Measurements from ENCODE around the gene ARL15. TPM values are rescaled to one million over a fixed set of nuclear protein-coding genes. Genes with fewer than 3 reads are reported as not detected.
A peak's percentile ranks its signal among the peaks of the same experiment; 100 is the strongest.

Gene ARL15
- total and polyA plus RNA-seq, 9 of the 15 experiments (the other 6 are each of a cell fraction or from before 2014, with no cell fraction given) = 18.5 to 80.4 (median 57.0) TPM

DNA sequence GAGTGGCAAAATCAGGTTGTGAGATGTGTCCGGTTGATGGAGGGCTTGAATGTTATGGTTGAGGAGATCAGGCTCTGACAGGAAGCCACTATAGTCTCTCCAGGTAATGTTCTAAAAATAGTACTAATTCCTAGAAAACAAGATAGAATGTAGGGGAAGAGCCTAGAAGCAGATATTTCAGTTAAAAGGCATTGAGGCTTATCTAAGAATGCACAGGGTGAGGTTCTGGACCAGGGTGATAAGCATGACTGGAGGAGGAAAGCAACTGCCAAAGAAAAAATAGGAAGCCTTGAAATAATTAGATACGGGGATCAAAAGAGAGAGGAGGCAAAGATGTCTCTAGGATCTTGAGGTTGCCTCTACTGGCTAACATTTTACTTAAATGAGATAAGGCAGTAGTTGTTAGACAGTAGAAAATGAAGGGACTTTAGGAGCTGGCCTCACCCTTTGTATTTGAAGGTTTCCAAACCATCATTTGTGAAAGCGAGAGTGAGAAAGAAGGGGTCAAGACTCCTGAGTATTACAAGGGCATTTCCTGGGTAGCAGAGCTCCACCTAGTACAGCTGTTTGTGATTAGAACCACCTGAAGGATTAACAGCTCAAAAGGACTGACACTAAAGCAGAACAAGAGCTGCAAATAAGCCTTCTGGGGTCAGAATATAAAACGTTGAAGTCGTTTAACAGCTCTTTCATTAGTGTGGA lies 15.4 kb upstream of the ARL15 start (continued):
- TF ChIP-seq RBM14 (IDR thresholded peaks at IDR 0.05; ENCODE audit: borderline replicate concordance, insufficient read depth, low read depth, low read length) (no peak), ID3 (CRISPR knock-in tag; IDR thresholded peaks at IDR 0.05) (no peak), ID3 (tag; IDR thresholded peaks at IDR 0.05) (peak; percentile 70; the same call in 1 of the 2 replicates), ZNF121 (CRISPR knock-in tag; conservative IDR thresholded peaks at IDR 0.05) (no peak), HDAC6 (IDR thresholded peaks at IDR 0.05; ENCODE audit: low read depth, low read length) (no peak), DDX20 (tag; IDR thresholded peaks at IDR 0.05; ENCODE audit: low read depth) (0 out of 2 replicates have a peak, but pooled peaks have one; percentile 17), PML (IDR thresholded peaks at IDR 0.05; ENCODE audit: low read length) (peak; percentile 98), HSF4 (CRISPR knock-in tag; IDR thresholded peaks at IDR 0.05; ENCODE audit: borderline replicate concordance) (peak; percentile 55; the same call in 1 of the 2 replicates), ZNF696 (CRISPR knock-in tag; conservative IDR thresholded peaks at IDR 0.05) (no peak), TCF7 (IDR thresholded peaks at IDR 0.05; ENCODE audit: borderline replicate concordance) (peak; percentile 98), TCFL5 (CRISPR knock-in tag; conservative IDR thresholded peaks at IDR 0.05) (no peak), ZKSCAN1 (IDR thresholded peaks at IDR 0.05; ENCODE audit: low read depth, low read length) (no peak; the same call in 1 of the 2 replicates), BRF2 (IDR thresholded peaks at IDR 0.05; ENCODE audit: borderline replicate concordance, insufficient read depth, insufficient read length) (no peak), C11orf30 (IDR thresholded peaks at IDR 0.05; ENCODE audit: low read depth) (no peak), SREBF1 (IDR thresholded peaks at IDR 0.05; ENCODE audit: borderline replicate concordance, low read depth, low read length) (no peak)
- TF ChIP-seq, protein P1, sequence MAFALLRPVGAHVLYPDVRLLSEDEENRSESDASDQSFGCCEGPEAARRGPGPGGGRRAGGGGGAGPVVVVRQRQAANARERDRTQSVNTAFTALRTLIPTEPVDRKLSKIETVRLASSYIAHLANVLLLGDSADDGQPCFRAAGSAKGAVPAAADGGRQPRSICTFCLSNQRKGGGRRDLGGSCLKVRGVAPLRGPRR (CRISPR knock-in tag; IDR thresholded peaks at IDR 0.05) = no peak
- TF ChIP-seq, protein P2, sequence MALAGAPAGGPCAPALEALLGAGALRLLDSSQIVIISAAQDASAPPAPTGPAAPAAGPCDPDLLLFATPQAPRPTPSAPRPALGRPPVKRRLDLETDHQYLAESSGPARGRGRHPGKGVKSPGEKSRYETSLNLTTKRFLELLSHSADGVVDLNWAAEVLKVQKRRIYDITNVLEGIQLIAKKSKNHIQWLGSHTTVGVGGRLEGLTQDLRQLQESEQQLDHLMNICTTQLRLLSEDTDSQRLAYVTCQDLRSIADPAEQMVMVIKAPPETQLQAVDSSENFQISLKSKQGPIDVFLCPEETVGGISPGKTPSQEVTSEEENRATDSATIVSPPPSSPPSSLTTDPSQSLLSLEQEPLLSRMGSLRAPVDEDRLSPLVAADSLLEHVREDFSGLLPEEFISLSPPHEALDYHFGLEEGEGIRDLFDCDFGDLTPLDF (CRISPR knock-in tag; IDR thresholded peaks at IDR 0.05) = no peak
- TF ChIP-seq, protein P3, sequence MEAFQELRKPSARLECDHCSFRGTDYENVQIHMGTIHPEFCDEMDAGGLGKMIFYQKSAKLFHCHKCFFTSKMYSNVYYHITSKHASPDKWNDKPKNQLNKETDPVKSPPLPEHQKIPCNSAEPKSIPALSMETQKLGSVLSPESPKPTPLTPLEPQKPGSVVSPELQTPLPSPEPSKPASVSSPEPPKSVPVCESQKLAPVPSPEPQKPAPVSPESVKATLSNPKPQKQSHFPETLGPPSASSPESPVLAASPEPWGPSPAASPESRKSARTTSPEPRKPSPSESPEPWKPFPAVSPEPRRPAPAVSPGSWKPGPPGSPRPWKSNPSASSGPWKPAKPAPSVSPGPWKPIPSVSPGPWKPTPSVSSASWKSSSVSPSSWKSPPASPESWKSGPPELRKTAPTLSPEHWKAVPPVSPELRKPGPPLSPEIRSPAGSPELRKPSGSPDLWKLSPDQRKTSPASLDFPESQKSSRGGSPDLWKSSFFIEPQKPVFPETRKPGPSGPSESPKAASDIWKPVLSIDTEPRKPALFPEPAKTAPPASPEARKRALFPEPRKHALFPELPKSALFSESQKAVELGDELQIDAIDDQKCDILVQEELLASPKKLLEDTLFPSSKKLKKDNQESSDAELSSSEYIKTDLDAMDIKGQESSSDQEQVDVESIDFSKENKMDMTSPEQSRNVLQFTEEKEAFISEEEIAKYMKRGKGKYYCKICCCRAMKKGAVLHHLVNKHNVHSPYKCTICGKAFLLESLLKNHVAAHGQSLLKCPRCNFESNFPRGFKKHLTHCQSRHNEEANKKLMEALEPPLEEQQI (IDR thresholded peaks at IDR 0.05) = peak; percentile 97
- TF ChIP-seq, protein P4, sequence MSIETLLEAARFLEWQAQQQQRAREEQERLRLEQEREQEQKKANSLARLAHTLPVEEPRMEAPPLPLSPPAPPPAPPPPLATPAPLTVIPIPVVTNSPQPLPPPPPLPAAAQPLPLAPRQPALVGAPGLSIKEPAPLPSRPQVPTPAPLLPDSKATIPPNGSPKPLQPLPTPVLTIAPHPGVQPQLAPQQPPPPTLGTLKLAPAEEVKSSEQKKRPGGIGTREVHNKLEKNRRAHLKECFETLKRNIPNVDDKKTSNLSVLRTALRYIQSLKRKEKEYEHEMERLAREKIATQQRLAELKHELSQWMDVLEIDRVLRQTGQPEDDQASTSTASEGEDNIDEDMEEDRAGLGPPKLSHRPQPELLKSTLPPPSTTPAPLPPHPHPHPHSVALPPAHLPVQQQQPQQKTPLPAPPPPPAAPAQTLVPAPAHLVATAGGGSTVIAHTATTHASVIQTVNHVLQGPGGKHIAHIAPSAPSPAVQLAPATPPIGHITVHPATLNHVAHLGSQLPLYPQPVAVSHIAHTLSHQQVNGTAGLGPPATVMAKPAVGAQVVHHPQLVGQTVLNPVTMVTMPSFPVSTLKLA (conservative IDR thresholded peaks at IDR 0.05) = peak; percentile 49 to 86; a peak in 2 of 4 replicates

All from K562 (cell line).